Measurements from ENCODE around the gene PDE2A.

GRCh38 chr11:72709478-72710238 lies 35.4 kb upstream of the PDE2A start:
- TF ChIP-seq EZH2 (IDR thresholded peaks at IDR 0.05; ENCODE audit: low read length) (no peak), CTCF (optimal IDR thresholded peaks at IDR 0.05 in 1 of 3, IDR thresholded peaks at IDR 0.05 in 1 of 3, conservative IDR thresholded peaks at IDR 0.05 in 1 of 3; ENCODE audit: extremely low read depth in 1 of 3, insufficient read depth in 2 of 3, low read length in 3 of 3) (no peak)
